GM23338 (cell line): ENCODE results near the gene HIVEP2. TPM values are rescaled to one million over a fixed set of nuclear protein-coding genes. Genes with fewer than 3 reads are reported as not detected.

Experiments
- ATAC-seq: fragments of 200-7000 bp; cut with Tn5 transposase; 3 replicates; pipeline ENCODE4 v1.9.1; 2020
- DNase-seq: peaks from one replicate; pipeline ENCODE4 v3.0.0-alpha.2; 2015; ENCODE audit warnings: low spot score
- H2AFZ ChIP-seq: fragments of 200-600 bp; sonication (generic); 2 replicates; pipeline ENCODE4 v1.8.0; 2016; ENCODE audit warnings: antibody characterized with exemption, mild to moderate bottlenecking, moderate library complexity
- H3F3A ChIP-seq: fragments of 200-600 bp; sonication (generic); replicated peaks from 2 replicates; pipeline ENCODE4 v1.8.0; 2017; ENCODE audit warnings: antibody characterized with exemption, mixed run types, low read depth
- H3K27ac ChIP-seq: fragments of 200-600 bp; sonication (generic); 2 replicates; pipeline ENCODE4 v1.6.1; 2016; ENCODE audit warnings: low read depth
- H3K27me3 ChIP-seq: fragments of 200-600 bp; sonication (generic); 2 replicates; pipeline ENCODE4 v1.8.0; 2016; ENCODE audit warnings: mild to moderate bottlenecking, mixed run types, moderate library complexity; ENCODE audit not compliant: insufficient read depth
- H3K36me3 ChIP-seq: fragments of 200-600 bp; sonication (generic); 2 replicates; pipeline ENCODE4 v1.8.0; 2016; ENCODE audit warnings: mild to moderate bottlenecking; ENCODE audit not compliant: insufficient read depth
- H3K4me1 ChIP-seq: fragments of 200-600 bp; sonication (generic); 2 replicates; pipeline ENCODE4 v1.8.0; 2016; ENCODE audit warnings: mild to moderate bottlenecking, moderate library complexity; ENCODE audit not compliant: insufficient read depth
- H3K4me2 ChIP-seq: fragments of 200-600 bp; sonication (generic); 2 replicates; pipeline ENCODE4 v1.7.1; 2017; ENCODE audit warnings: mixed run types
- H3K4me3 ChIP-seq: fragments of 200-600 bp; sonication (generic); 2 replicates; pipeline ENCODE4 v1.6.1; 2016; ENCODE audit warnings: mixed run types
- H3K79me2 ChIP-seq: fragments of 200-600 bp; sonication (generic); replicated peaks from 2 replicates; pipeline ENCODE4 v1.8.0; 2017; ENCODE audit warnings: mild to moderate bottlenecking; ENCODE audit not compliant: insufficient read depth
- H3K9me2 ChIP-seq: fragments of 200-600 bp; sonication (generic); 2 replicates; pipeline ENCODE4 v1.8.0; 2017; ENCODE audit not compliant: insufficient read depth
- H4K20me1 ChIP-seq: fragments of 200-600 bp; sonication (generic); replicated peaks from 2 replicates; pipeline ENCODE4 v1.8.0; 2017; ENCODE audit warnings: mild to moderate bottlenecking; ENCODE audit not compliant: insufficient read depth
- H3K27ac Mint-ChIP-seq: 2 replicates; pipeline ENCODE4 v1.8.0; 2020; ENCODE audit warnings: inconsistent platforms, mild to moderate bottlenecking, moderate library complexity, mixed read lengths
- H3K27me3 Mint-ChIP-seq: 3 replicates; pipeline ENCODE4 v1.8.0; 2022; ENCODE audit warnings: low read depth, mild to moderate bottlenecking, moderate library complexity, mixed read lengths, inconsistent platforms; ENCODE audit not compliant: insufficient read depth, poor library complexity
- H3K36me3 Mint-ChIP-seq: 3 replicates; pipeline ENCODE4 v1.8.0; 2021; ENCODE audit warnings: low read depth, mild to moderate bottlenecking, inconsistent platforms, moderate library complexity, mixed read lengths
- H3K4me1 Mint-ChIP-seq: 3 replicates; pipeline ENCODE4 v1.8.0; 2020; ENCODE audit warnings: mild to moderate bottlenecking, inconsistent platforms, mixed read lengths
- H3K4me3 Mint-ChIP-seq: 3 replicates; pipeline ENCODE4 v1.8.0; 2021; ENCODE audit warnings: moderate library complexity, mild to moderate bottlenecking, inconsistent platforms, mixed read lengths
- H3K9me3 Mint-ChIP-seq: 3 replicates; pipeline ENCODE4 v1.8.0; 2020; ENCODE audit warnings: moderate library complexity, mild to moderate bottlenecking, inconsistent platforms, mixed read lengths
- CREB1 ChIP-seq: fragments of 250-450 bp; sonication (Bioruptor Pico); IDR thresholded peaks from 2 replicates; pipeline ENCODE4 v1.5.0; 2020; ENCODE audit warnings: low read depth, mild to moderate bottlenecking, moderate library complexity
- EZH2 ChIP-seq: fragments of 200-600 bp; sonication (generic); IDR thresholded peaks from one replicate; pipeline ENCODE4 v1.8.0; 2017; ENCODE audit warnings: antibody characterized with exemption, mild to moderate bottlenecking, low read depth; ENCODE audit not compliant: unreplicated experiment
- EZH2phosphoT487 ChIP-seq: fragments of 200-600 bp; sonication (generic); IDR thresholded peaks from one replicate; pipeline ENCODE4 v1.8.1; 2018; ENCODE audit warnings: antibody characterized with exemption; ENCODE audit not compliant: unreplicated experiment
- POLR2AphosphoS5 ChIP-seq: IDR thresholded peaks from 2 replicates; pipeline ENCODE4 v1.6.1; 2016; ENCODE audit warnings: antibody characterized with exemption, low read depth
- ZNF114 ChIP-seq: fragments of 250-450 bp; sonication (Bioruptor Pico); IDR thresholded peaks from 2 replicates; pipeline ENCODE4 v1.5.0; 2020; ENCODE audit warnings: mild to moderate bottlenecking, moderate library complexity
- ZNF331 ChIP-seq: fragments of 250-450 bp; sonication (Bioruptor Pico); IDR thresholded peaks from 2 replicates; pipeline ENCODE4 v1.5.0; 2020; ENCODE audit warnings: low read depth, mild to moderate bottlenecking, moderate library complexity
- polyA plus RNA-seq: library from polyadenylated mRNA; unstranded; fragments of >200 nt; fragmentation: Nextera tagmentation; extraction: Ambion mirVana; gene quantifications from 2 replicates; pipeline ENCODE4 v1.2.1, GENCODE V29; 2016
- total RNA-seq: library from RNA; depleted of rRNA; stranded (reverse); fragments of >200 nt; shearing (Covaris generic); gene quantifications from 2 replicates; pipeline ENCODE4 v1.2.3, GENCODE V29; 2014
- TF ChIP-seq, protein P1 (sequence below): IDR thresholded peaks from one replicate; pipeline ENCODE4 v1.6.1; 2018; ENCODE audit warnings: antibody characterized with exemption; ENCODE audit not compliant: unreplicated experiment
- TF ChIP-seq, protein P2 (sequence below), 2 experiments: fragments of 200-600 bp in 1 of 2; sonication (generic) in 1 of 2; conservative IDR thresholded peaks; 2 replicates each; pipeline versions ENCODE4 v1.5.1 to v1.6.1; 2016 to 2017; ENCODE audit warnings: antibody characterized with exemption in 2 of 2, low read depth in 2 of 2, mild to moderate bottlenecking in 2 of 2, moderate library complexity in 1 of 2
- TF ChIP-seq, protein P3 (sequence below): IDR thresholded peaks from 2 replicates; pipeline ENCODE4 v1.6.1; 2016; ENCODE audit warnings: antibody characterized with exemption

The HIVEP2 gene
- total and polyA plus RNA-seq, 2 experiments from 2014 or later = 1.5 to 7.4 TPM

DNA sequence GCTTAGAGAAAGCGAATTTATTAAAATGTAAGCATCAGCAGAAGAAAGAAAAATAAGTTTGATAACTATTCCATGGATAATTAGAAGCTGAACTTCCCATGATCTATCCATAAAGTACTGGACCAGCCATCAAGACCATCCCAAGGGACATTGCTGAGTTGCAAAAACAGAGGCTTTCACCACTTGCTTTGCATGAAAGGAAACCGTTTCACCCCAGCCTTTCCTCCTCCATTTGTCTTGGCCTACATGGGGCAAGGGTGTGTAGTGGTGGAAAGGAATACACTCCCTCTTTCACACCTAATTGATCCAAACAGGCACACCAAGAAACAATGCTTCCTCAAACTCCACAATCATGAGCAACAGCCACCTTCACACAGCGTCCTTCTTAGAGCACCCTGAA, 10.4 kb downstream of the HIVEP2 start (continued):
- TF ChIP-seq, protein P1, sequence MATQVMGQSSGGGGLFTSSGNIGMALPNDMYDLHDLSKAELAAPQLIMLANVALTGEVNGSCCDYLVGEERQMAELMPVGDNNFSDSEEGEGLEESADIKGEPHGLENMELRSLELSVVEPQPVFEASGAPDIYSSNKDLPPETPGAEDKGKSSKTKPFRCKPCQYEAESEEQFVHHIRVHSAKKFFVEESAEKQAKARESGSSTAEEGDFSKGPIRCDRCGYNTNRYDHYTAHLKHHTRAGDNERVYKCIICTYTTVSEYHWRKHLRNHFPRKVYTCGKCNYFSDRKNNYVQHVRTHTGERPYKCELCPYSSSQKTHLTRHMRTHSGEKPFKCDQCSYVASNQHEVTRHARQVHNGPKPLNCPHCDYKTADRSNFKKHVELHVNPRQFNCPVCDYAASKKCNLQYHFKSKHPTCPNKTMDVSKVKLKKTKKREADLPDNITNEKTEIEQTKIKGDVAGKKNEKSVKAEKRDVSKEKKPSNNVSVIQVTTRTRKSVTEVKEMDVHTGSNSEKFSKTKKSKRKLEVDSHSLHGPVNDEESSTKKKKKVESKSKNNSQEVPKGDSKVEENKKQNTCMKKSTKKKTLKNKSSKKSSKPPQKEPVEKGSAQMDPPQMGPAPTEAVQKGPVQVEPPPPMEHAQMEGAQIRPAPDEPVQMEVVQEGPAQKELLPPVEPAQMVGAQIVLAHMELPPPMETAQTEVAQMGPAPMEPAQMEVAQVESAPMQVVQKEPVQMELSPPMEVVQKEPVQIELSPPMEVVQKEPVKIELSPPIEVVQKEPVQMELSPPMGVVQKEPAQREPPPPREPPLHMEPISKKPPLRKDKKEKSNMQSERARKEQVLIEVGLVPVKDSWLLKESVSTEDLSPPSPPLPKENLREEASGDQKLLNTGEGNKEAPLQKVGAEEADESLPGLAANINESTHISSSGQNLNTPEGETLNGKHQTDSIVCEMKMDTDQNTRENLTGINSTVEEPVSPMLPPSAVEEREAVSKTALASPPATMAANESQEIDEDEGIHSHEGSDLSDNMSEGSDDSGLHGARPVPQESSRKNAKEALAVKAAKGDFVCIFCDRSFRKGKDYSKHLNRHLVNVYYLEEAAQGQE = no peak
- TF ChIP-seq, protein P2, sequence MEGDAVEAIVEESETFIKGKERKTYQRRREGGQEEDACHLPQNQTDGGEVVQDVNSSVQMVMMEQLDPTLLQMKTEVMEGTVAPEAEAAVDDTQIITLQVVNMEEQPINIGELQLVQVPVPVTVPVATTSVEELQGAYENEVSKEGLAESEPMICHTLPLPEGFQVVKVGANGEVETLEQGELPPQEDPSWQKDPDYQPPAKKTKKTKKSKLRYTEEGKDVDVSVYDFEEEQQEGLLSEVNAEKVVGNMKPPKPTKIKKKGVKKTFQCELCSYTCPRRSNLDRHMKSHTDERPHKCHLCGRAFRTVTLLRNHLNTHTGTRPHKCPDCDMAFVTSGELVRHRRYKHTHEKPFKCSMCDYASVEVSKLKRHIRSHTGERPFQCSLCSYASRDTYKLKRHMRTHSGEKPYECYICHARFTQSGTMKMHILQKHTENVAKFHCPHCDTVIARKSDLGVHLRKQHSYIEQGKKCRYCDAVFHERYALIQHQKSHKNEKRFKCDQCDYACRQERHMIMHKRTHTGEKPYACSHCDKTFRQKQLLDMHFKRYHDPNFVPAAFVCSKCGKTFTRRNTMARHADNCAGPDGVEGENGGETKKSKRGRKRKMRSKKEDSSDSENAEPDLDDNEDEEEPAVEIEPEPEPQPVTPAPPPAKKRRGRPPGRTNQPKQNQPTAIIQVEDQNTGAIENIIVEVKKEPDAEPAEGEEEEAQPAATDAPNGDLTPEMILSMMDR (conservative IDR thresholded peaks at IDR 0.05; ENCODE audit: low read depth in 2 of 2) = no peak

DNA sequence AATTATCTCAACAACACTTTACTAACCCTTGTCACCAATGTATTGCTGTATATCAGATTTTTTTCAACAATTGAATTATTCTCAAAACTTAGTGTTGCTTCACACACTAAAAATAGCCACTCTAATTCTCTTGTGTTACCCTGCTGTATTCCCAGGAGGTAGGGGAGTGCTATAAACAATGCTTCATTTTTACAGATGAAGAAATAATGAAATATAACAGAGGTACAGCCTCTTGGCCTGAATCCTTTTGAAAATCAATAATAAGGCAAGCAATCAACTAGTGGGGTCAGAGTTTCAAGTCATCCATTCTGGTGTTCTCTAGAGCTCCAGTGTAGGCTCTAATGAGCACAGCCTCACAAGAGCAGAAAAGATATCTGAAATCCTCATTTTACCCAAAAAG, 10.9 kb downstream of the HIVEP2 start:
- H3K4me1 ChIP-seq = 0 out of 2 replicates have a peak, but pooled peaks cover 2% of the 10 kb centered on the region
- ATAC-seq = no peak
- peaks cover 64% of the 10 kb centered on the region for H3K79me2 ChIP-seq
- no peak for DNase-seq
- Mint-ChIP-seq H3K36me3 (no peaks in the 10 kb centered on the region), H3K4me1 (peaks cover 17% of the 10 kb centered on the region; the same call in 2 of the 3 replicates), H3K27ac (no peak overlapping the region), H3K27me3 (peaks cover 2% of the 10 kb centered on the region), H3K9me3 (no peaks in the 10 kb centered on the region), H3K4me3 (no peak overlapping the region)
- H3K4me3 ChIP-seq = no peak overlapping the region
- no peaks in the 10 kb centered on the region for H3K9me2 ChIP-seq
- no peak overlapping the region for H3K27ac ChIP-seq
- no peak overlapping the region for H3K4me2 ChIP-seq
- H3K27me3 ChIP-seq = no peaks in the 10 kb centered on the region
- H2AFZ ChIP-seq = no peak overlapping the region
- no peaks in the 10 kb centered on the region for H3K36me3 ChIP-seq
- H3F3A ChIP-seq = no peaks in the 10 kb centered on the region
- 0 out of 2 replicates have a peak, but pooled peaks cover 9% of the 10 kb centered on the region for H4K20me1 ChIP-seq
- TF ChIP-seq POLR2AphosphoS5 (no peak), EZH2 (no peak), ZNF331 (CRISPR knock-in tag) (no peak), ZNF114 (CRISPR knock-in tag) (no peak), CREB1 (CRISPR knock-in tag) (no peak), EZH2phosphoT487 (no peak)
- TF ChIP-seq, protein P3, sequence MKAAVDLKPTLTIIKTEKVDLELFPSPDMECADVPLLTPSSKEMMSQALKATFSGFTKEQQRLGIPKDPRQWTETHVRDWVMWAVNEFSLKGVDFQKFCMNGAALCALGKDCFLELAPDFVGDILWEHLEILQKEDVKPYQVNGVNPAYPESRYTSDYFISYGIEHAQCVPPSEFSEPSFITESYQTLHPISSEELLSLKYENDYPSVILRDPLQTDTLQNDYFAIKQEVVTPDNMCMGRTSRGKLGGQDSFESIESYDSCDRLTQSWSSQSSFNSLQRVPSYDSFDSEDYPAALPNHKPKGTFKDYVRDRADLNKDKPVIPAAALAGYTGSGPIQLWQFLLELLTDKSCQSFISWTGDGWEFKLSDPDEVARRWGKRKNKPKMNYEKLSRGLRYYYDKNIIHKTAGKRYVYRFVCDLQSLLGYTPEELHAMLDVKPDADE = no peak
- TF ChIP-seq, protein P1 = no peak
- TF ChIP-seq, protein P2 (conservative IDR thresholded peaks at IDR 0.05; ENCODE audit: low read depth in 2 of 2) = no peak
